ENCODE measurements around the gene DUOXA1.

DUOXA1 gene, protein sequence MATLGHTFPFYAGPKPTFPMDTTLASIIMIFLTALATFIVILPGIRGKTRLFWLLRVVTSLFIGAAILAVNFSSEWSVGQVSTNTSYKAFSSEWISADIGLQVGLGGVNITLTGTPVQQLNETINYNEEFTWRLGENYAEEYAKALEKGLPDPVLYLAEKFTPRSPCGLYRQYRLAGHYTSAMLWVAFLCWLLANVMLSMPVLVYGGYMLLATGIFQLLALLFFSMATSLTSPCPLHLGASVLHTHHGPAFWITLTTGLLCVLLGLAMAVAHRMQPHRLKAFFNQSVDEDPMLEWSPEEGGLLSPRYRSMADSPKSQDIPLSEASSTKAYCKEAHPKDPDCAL

GRCh38 chr15:45129651-45130129 is at the start of gene DUOXA1, which contains the start of gene DUOX1:
Gene DUOXA1, minus strand, starts transcription at chr15:45129879. Its CDS starts 6,865 bp downstream, at chr15:45123014.
Gene DUOX1, plus strand, starts transcription at chr15:45129994. Its CDS starts 1,973 bp downstream, at chr15:45131967.
- in situ Hi-C loops (cut with MboI; ENCODE audit: low sequenced_read_pairs): no loop called here

- in situ Hi-C loops (cut with MboI; ENCODE audit: low sequenced_read_pairs): loop anchor here (25.0 kb wide), 1 partner anchor 460 kb away; the partner anchor contains the start of gene SQOR
Observed at GRCh38 chr15:45177285-45177684, 47.6 kb upstream of the DUOXA1 start.

GRCh38 chr15:45174577-45174976 is 44.9 kb upstream of the DUOXA1 start:
- in situ Hi-C loops (cut with MboI; ENCODE audit: low sequenced_read_pairs): loop anchor here (25.0 kb wide), 1 partner anchor 238 kb away; a partner anchor contains a TSS

- in situ Hi-C loops (cut with MboI; ENCODE audit: low sequenced_read_pairs): loop anchor here (25.0 kb wide), 1 partner anchor 238 kb away; a partner anchor contains a TSS
Observed at GRCh38 chr15:45174069-45174468, 44.4 kb upstream of the DUOXA1 start.

DNA sequence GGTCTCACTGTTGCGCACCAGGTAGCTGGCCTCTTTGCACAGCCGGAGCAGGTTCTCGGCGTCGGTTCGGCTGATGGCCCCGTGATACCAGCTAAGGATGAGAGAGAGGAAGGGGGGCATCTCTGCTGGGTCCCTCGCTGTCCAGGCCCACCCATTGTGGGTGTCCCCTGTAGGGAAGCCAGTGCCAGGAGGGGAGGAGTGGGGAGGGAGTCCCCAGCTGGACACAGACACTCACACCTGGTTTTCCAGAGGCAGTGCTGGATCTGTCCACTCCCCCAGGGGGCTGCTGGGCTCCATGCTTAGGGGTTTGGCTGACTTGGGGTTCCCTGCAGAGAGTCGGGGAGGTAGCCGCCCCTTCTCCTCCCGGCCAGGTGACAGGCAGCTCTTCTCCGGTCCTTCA is 42.2 kb upstream of the DUOXA1 start:
- in situ Hi-C loops (cut with MboI; ENCODE audit: low sequenced_read_pairs): loop anchor here (25.0 kb wide), 1 partner anchor 240 kb away; a partner anchor contains a TSS

GRCh38 chr15:45169608-45170480 is 40.2 kb upstream of the DUOXA1 start:
- in situ Hi-C loops (cut with MboI; ENCODE audit: low sequenced_read_pairs): loop anchor here (25.0 kb wide), 1 partner anchor 242 kb away; a partner anchor contains a TSS

- in situ Hi-C loops (cut with MboI; ENCODE audit: low sequenced_read_pairs): loop anchor here (25.0 kb wide), 1 partner anchor 243 kb away; a partner anchor contains a TSS
Observed at GRCh38 chr15:45168751-45169551, 39.3 kb upstream of the DUOXA1 start.

DNA sequence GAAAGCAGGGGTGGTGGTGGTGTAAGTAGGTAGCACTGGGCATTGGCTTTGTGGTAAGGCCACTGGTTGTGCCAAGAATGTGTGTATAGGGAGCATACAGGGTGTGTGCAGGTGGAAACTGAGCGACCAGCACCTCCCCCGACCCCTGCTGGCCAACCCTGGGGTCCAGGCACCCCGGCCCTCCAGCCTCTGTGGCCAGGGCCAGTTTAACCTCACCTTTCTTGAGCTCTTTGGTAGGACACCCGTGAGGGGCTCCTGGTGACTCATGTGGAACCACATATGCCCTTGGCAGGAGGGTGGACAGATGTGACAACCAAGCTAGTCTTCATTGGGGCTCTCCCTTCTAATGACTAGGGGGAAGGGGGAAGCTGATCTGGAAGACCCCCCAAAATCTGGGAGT is 38.6 kb upstream of the DUOXA1 start:
- in situ Hi-C loops (cut with MboI; ENCODE audit: low sequenced_read_pairs): loop anchor here (25.0 kb wide), 1 partner anchor 244 kb away; a partner anchor contains a TSS

GRCh38 chr15:45167631-45168205 is 38.0 kb upstream of the DUOXA1 start:
- in situ Hi-C loops (cut with MboI; ENCODE audit: low sequenced_read_pairs): loop anchor here (25.0 kb wide), 1 partner anchor 245 kb away; a partner anchor contains a TSS

GRCh38 chr15:45166834-45167630 is 37.4 kb upstream of the DUOXA1 start:
- in situ Hi-C loops (cut with MboI; ENCODE audit: low sequenced_read_pairs): loop anchor here (25.0 kb wide), 1 partner anchor 245 kb away; a partner anchor contains a TSS

DNA sequence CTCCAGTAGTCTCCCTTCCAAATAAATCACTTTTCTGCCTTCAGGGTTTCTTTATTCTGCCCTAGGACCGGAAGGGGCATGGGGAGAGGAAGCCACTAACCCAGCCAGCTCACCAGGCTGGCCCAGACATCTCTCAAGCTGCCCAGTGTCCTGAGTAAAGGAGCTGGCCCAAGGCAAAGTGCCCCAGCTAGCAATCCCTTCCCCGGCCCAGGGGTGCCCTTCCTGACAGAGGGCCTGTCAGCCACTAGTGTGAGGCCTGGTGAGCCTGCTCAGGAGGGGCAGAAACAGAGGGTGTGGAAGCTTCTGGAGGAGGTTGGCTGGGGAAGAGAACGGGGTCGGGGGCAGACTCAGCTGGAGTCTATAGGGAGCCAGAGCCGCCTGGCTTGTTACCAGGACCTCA is 35.9 kb upstream of the DUOXA1 start:
- in situ Hi-C loops (cut with MboI; ENCODE audit: low sequenced_read_pairs): loop anchor here (25.0 kb wide), 1 partner anchor 247 kb away; a partner anchor contains a TSS

DNA sequence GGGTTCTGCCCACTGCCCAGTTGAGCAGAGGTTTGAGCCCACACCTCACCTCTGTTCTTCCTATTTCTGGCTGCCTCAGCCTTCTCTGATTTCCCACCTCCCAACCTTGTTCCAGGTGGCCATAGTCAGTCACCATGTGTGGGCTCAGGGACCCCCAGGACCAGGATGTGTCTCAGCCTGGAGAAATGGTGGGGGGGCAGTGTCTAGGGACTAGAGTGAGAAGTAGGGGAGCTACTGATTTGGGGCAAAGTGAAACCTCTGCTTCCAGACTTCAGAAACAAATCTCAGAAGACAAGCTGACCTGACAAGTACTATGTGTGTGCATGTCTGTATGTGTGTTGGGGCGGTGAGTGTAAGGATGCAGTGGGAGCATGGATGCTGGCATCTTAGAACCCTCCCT is 35.2 kb upstream of the DUOXA1 start:
- in situ Hi-C loops (cut with MboI; ENCODE audit: low sequenced_read_pairs): loop anchor here (25.0 kb wide), 1 partner anchor 247 kb away; a partner anchor contains a TSS

GRCh38 chr15:45163508-45163856 is 33.8 kb upstream of the DUOXA1 start:
- in situ Hi-C loops (cut with MboI; ENCODE audit: low sequenced_read_pairs): loop anchor here (25.0 kb wide), 1 partner anchor 249 kb away; a partner anchor contains a TSS

DNA sequence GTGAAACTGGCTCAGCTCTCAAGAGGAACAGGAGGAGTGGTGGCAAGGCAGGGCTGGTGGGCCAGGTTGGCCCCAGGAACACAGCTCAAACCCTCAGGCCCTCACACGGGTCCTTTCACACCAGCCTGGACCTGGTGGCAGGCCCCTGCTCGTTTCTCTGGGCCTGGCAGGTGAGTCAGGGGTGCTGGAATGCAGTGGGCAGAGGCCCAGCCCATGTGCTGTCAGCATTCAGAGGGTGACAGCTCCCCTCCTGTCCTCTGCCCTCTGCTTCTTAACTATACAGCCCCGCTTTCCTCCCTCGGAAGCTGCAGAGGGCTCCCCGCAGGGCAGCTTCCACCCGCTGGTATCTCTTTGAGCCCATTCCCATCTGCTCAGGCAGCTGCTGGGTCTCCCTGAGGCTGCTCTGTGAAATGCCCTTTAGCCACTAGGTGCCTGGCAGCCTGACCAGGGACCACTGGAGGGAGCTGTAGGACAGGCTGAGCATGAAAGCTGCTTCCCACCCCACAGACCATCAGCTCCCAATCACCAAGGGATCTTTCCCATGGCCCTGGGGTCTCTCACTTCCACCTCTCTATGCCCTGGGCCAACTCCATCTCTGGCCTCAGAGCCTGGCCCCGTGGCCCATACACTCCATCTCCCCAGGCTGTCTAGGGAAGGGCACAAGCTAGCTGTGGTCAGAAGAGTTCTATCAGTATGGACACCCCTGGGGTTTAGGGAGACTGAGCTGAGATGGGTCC is 33.3 kb upstream of the DUOXA1 start:
- in situ Hi-C loops (cut with MboI; ENCODE audit: low sequenced_read_pairs): loop anchor here (25.0 kb wide), 1 partner anchor 249 kb away; a partner anchor contains a TSS

DNA sequence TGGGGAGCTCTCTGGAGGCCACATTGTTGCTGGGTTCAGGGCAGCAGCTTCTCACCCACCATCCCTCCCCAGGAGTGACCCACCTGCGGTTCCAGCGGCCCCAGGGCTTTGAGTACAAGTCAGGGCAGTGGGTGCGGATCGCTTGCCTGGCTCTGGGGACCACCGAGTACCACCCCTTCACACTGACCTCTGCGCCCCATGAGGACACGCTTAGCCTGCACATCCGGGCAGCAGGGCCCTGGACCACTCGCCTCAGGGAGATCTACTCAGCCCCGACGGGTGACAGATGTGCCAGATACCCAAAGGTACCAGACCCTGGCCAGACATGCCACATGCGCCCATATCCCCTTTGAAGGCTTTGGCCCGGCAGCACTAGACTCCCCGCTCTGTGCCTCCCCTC is 32.0 kb upstream of the DUOXA1 start:
- in situ Hi-C loops (cut with MboI; ENCODE audit: low sequenced_read_pairs): loop anchor here (25.0 kb wide), 1 partner anchor 251 kb away; a partner anchor contains a TSS

- in situ Hi-C loops (cut with MboI; ENCODE audit: low sequenced_read_pairs): loop anchor here (25.0 kb wide), 1 partner anchor 254 kb away; a partner anchor contains a TSS
Observed at GRCh38 chr15:45157974-45158373, 28.3 kb upstream of the DUOXA1 start.

GRCh38 chr15:45156744-45157455 is 27.2 kb upstream of the DUOXA1 start:
- in situ Hi-C loops (cut with MboI; ENCODE audit: low sequenced_read_pairs): loop anchor here (25.0 kb wide), 1 partner anchor 255 kb away; a partner anchor contains a TSS
